Activated CD8-positive, alpha-beta memory T cell treated with anti-CD3 and anti-CD28 coated beads, Interleukin-2, amount 50 U/mL, for 24 hours (primary cell): ENCODE data around the gene ZNF625.
"Not testable (repeated sequence)": the region's sequence is repeated elsewhere in the genome, so short reads cannot be mapped to it uniquely, and the experiment has no call there.

Source experiments
- DNase-seq: peaks from one replicate; pipeline ENCODE4 v3.0.0-alpha.2; 2020; ENCODE audit errors: extremely low read depth

Gene ZNF625

GRCh38 chr19:12137221-12137940, 19.2 kb downstream of the ZNF625 start:
- no peak for DNase-seq

DNA sequence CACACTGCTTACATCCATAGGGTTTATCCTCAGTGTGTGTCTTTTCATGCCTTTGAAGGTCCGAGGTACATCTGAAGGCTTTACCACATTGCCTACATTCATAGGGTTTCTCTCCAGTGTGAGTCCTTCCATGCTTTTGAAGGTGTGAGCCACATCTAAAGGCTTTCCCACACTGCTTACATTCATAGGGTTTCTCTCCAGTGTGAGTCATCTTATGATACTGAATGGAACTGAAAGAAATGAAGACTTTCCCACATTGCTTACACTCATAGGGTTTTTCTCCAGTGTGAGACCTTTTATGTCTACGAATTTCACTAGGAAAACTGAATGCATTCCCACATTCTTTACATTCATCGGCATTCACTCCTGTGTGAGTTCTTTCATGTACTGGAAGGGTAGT, 23.5 kb downstream of the ZNF625 start:
- DNase-seq, result no peak

- DNase-seq, result no peak
Measured at GRCh38 chr19:12126707-12127106, 29.8 kb downstream of the ZNF625 start.

- no peak for DNase-seq
Measured at GRCh38 chr19:12117201-12117970, 39.1 kb downstream of the ZNF625 start.

DNA sequence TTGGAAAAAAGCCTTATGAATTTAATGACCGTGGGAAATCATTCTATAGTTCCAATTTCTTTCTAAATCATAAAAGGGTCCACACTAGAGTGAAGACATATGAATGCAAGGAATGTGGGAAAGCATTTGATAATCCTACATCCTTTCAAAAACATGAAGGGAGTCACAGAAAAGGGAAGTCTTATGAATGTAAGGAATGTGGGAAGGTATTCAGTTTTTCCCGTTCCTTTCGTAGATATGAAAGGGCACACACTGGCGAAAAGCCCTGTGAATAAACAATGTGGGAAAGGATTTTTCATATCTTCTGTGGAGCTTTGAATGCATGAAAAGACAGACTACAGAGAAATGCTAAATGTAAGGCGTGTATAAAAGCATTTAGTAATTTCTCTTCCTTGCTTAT, 43.4 kb downstream of the ZNF625 start:
- no peak for DNase-seq

GRCh38 chr19:12112701-12113100, 43.8 kb downstream of the ZNF625 start:
- no peak for DNase-seq

- no peak for DNase-seq
Measured at GRCh38 chr19:12111943-12112637, 44.4 kb downstream of the ZNF625 start.

GRCh38 chr19:12111176-12111575, 45.4 kb downstream of the ZNF625 start:
- DNase-seq, result no peak

- not testable (repeated sequence) for DNase-seq
Measured at GRCh38 chr19:12103909-12104308, 52.6 kb downstream of the ZNF625 start.

- DNase-seq, result no peak
Measured at GRCh38 chr19:12098040-12098439, 58.5 kb downstream of the ZNF625 start.

GRCh38 chr19:12095111-12095790, 61.3 kb downstream of the ZNF625 start:
- no peak for DNase-seq
